GM21367 (cell line): Measurements from ENCODE around the gene RSRC2.
"Not testable (repeated sequence)": the region's sequence is repeated elsewhere in the genome, so short reads cannot be mapped to it uniquely, and the experiment has no call there.

Experiments used
- ATAC-seq: cut with Tn5 transposase; IDR thresholded peaks from one replicate; pipeline ENCODE4 v1.9.1; 2021; ENCODE audit not compliant: unreplicated experiment

RSRC2 gene

GRCh38 chr12:122518908-122519307 lies 7.8 kb downstream of the RSRC2 start:
- ATAC-seq: no peak

GRCh38 chr12:122517877-122518276 lies 8.9 kb downstream of the RSRC2 start:
- no peak for ATAC-seq

- no peak for ATAC-seq
Measured at GRCh38 chr12:122516544-122517361, 10.0 kb downstream of the RSRC2 start.

DNA sequence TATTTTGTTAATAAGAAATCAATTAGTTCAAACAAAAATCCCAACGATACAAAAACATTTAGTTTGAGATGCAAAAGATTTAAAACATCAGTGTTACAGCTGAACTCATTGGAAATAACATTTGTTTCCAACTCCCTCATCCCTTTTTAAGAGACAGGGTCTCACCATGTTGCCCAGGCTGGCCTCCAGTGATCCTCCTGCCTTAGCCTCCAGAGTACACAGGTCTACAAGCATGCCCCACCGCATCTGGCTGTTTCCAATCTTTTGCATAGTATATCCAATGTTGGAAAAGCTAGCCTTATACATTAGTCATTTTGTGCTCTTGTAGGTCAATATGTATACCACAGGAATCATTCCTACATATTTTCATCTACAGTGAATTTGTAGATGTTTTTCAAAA lies 11.5 kb downstream of the RSRC2 start:
- no peak for ATAC-seq

DNA sequence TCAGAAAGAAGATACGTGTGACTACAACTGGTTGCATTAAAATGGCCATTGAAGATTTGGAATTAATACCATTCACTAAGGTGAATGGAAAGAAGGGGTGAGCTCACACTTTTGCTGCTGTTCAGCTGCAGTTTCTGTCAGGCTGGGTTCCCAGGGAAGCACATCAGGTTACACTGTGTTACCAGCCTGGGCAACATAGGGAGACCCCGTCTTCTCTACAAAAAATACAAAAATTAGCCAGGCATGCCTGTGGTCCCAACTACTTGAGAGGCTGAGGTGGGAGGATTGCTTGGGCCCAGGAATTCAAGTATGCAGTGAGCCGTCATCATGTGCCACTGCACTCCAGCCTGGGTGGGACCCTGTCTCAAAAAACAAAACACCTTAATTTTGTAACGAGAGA lies 13.1 kb downstream of the RSRC2 start:
- ATAC-seq: no peak

GRCh38 chr12:122513028-122513427 lies 13.7 kb downstream of the RSRC2 start:
- not testable (repeated sequence) for ATAC-seq

GRCh38 chr12:122508163-122508562 lies 18.6 kb downstream of the RSRC2 start:
- no peak for ATAC-seq

- ATAC-seq: no peak
Measured at GRCh38 chr12:122506393-122506938, 20.3 kb downstream of the RSRC2 start.

DNA sequence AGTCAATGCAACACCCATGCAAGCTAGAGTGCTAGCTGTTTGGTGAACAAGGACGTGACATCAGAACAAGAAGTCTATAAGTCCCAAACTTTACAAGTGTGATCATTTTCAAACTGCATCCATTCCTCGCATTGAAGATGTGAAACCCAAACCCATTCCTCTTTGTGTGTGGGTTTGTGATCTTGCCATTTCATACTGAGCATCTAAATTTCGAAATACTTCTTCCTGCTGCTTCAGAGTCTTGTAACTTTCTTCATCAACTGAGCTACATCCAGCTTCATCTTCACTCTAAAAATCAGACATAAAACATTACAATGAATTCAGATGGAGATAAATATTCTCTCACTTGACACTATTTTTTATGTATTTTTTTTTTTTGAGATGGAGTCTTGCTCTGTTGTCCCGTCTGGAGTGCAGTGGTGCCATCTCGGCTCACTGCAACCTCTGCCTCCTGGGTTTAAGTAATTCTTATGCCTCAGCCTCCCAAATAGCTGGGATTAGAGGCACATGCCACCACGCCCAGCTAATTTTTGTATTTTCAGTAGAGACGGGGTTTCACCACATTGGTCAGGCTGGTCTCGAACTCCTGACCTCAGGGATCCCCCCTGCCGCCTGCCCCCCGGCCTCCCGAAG lies 21.2 kb downstream of the RSRC2 start:
- no peak for ATAC-seq

GRCh38 chr12:122503783-122504590 lies 22.7 kb downstream of the RSRC2 start:
- ATAC-seq: no peak

DNA sequence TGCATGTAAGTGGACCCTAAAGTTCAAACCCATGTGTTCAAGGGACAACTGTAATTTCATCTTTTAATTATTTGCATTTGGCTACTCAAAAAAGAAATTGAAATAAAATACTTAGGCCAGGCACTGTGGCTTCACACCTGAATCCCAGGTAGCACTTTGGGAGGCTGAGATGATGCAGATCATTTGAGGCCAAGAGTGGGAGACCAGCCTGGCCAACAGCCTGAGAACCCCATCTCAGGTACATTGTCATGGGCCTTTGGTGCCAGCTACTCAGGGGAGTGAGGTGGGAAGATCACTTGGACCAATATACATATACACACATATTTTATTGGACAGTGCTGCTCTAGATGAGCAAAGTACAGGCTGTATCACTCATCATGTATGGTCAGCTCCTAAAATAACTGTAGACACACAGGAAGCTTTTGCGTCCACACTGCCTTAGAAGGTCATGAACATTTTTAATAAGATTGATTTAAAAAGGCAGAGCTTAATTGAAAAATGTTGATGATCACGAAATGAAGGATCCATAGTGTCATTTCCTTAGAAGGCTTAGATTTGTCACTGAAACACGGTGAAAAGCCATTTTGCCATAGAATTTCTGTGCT lies 23.5 kb downstream of the RSRC2 start:
- ATAC-seq: no peak

GRCh38 chr12:122501489-122501989 lies 25.2 kb downstream of the RSRC2 start:
- no peak for ATAC-seq

GRCh38 chr12:122500685-122501488 lies 25.8 kb downstream of the RSRC2 start, which contains the start of gene ZCCHC8:
ZCCHC8 (minus strand) TSS chr12:122500932; CDS start chr12:122500840, 92 bp downstream.
- peak; percentile 91 for ATAC-seq

DNA sequence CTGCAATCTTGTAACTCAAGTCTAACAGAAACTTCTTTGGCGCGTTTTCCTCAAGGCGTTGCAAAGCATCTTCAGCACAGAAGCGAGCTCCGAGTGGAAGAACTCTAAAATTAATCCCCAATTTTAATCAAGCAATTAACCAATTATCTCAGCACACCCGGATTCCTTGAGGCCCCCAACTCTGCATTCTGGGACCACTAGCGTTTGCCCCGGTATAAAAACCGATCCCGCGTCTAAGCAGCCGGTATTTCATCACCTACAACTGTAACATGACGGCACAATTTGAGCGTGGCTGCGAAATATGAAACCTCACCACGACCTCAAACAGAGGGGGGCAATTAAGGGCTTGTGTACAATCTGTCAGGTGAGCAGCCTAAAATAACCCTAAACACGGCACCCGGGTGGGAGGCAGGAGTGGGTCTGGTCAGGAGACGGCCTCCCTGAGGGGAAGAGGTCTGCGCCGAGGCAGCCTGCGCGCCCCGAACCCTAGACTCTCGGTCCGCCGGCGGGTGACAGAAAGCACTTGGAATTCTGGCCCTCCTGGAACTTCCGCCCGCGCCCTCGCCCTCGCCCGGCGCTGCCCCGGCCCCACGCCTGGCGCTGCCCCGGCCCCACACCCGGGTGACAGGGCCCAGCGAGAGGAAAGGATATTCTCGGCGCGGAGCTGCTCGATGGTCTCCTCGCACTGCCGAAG lies 26.6 kb downstream of the RSRC2 start:
- peak; percentile 17 for ATAC-seq

DNA sequence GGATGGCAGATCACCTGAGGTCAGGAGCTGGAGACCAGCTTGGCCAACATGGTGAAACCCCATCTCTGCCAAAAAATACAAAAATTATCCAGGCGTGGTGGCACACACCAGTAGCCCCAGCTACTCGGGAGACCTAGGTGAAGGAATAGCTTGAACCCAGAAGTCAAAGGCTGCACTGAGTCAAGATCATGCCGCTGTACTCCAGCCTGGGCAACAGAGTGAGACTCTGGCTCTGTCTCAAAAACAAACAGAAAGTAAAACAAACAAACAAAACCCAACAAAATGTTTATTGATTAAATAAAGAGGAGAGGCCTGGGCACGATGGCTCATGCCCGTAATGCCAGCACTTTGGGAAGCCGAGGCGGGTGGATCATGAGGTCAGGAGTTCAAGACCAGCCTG lies 31.5 kb downstream of the RSRC2 start:
- no peak for ATAC-seq

DNA sequence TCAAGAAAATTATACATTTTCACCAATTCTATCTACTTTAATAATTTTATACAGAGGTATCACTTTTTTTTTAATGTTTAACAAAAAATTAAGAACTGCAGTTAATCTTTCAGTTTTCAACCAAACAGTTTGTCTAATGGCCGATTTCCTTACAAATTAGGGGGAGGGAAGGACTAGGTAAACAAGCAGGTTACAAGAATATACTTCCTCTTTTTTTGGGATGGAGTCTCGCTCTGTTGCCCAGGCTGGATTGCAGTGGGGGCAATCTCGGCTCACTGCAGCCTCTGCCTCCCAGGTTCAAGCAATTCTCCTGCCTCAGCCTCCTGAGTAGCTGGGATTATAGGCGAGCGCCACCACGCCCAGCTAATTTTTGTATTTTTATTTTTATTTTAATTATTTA lies 33.5 kb downstream of the RSRC2 start:
- not testable (repeated sequence) for ATAC-seq

- no peak for ATAC-seq
Measured at GRCh38 chr12:122491991-122492390, 34.7 kb downstream of the RSRC2 start.

- ATAC-seq: no peak
Measured at GRCh38 chr12:122489038-122489437, 37.7 kb downstream of the RSRC2 start.

- not testable (repeated sequence) for ATAC-seq
Measured at GRCh38 chr12:122487807-122488206, 38.9 kb downstream of the RSRC2 start.
